Natural killer cell (primary cell): ENCODE measurements around the gene FRY. TPM values are rescaled to one million over a fixed set of nuclear protein-coding genes. Genes with fewer than 3 reads are reported as not detected.
A peak's percentile ranks its signal among the peaks of the same experiment; 100 is the strongest.

Source experiments
- ATAC-seq, 3 donors: fragments of 150-1000 bp in 2 of 3; fragments of 200-7000 bp in 1 of 3; cut with Tn5 transposase; 1 replicate in 1 of 3; 2 replicates in 2 of 3; pipeline ENCODE4 v1.10.0; 2021; ENCODE audit warnings: mild to moderate bottlenecking in 2 of 3, moderate library complexity in 2 of 3
- DNase-seq, 2 donors: peaks; one replicate each; pipeline versions ENCODE4 v3.0.0 to v3.0.0-alpha.2; 2013 to 2021; ENCODE audit warnings: mixed read lengths in 1 of 2
- H3K27ac ChIP-seq: one replicate; pipeline ENCODE4 v1.5.1; 2013; ENCODE audit warnings: mild to moderate bottlenecking, low read length
- H3K27me3 ChIP-seq: one replicate; pipeline ENCODE4 v1.6.1; 2013; ENCODE audit warnings: low read length; ENCODE audit not compliant: control insufficient read depth, insufficient read depth
- H3K36me3 ChIP-seq: one replicate; pipeline ENCODE4 v1.6.1; 2013; ENCODE audit warnings: low read length; ENCODE audit not compliant: control insufficient read depth, insufficient read depth
- H3K4me1 ChIP-seq: one replicate; pipeline ENCODE4 v1.6.1; 2013; ENCODE audit warnings: low read length; ENCODE audit not compliant: control insufficient read depth, insufficient read depth
- H3K4me3 ChIP-seq: one replicate; pipeline ENCODE4 v1.5.1; 2013; ENCODE audit warnings: low read length
- H3K9me3 ChIP-seq: one replicate; pipeline ENCODE4 v1.6.1; 2013; ENCODE audit warnings: low read length; ENCODE audit not compliant: control insufficient read depth, insufficient read depth
- H3K27ac Mint-ChIP-seq, 2 donors: one replicate each; pipeline ENCODE4 v1.8.0; 2022; ENCODE audit warnings: mild to moderate bottlenecking in 2 of 2, mixed read lengths in 2 of 2, moderate library complexity in 1 of 2
- H3K27me3 Mint-ChIP-seq, 2 donors: one replicate each; pipeline ENCODE4 v1.8.0; 2022; ENCODE audit warnings: low read depth in 2 of 2, mixed read lengths in 2 of 2
- H3K36me3 Mint-ChIP-seq: one replicate; pipeline ENCODE4 v1.8.0; 2022; ENCODE audit warnings: mixed read lengths
- H3K4me1 Mint-ChIP-seq, 2 donors: one replicate each; pipeline ENCODE4 v1.8.0; 2022; ENCODE audit warnings: mixed read lengths in 2 of 2
- H3K4me3 Mint-ChIP-seq: one replicate; pipeline ENCODE4 v1.8.0; 2022; ENCODE audit warnings: mild to moderate bottlenecking, moderate library complexity, mixed read lengths
- H3K9me3 Mint-ChIP-seq, 2 donors: one replicate each; pipeline ENCODE4 v1.8.0; 2022; ENCODE audit warnings: mixed read lengths in 2 of 2
- CTCF ChIP-seq: fragments of 200-600 bp; IDR thresholded peaks from one replicate; pipeline ENCODE4 v1.8.0; 2022; ENCODE audit warnings: antibody characterized with exemption
- WGBS: methylation state at CpG from one replicate; pipeline ENCODE4 v1.1.7; 2013; ENCODE audit warnings: missing lambda C conversion rate; ENCODE audit not compliant: insufficient coverage; 5-methylcytosine and 5-hydroxymethylcytosine counted together
- intact Hi-C: fragments of 100-400 bp; cut with micrococcal nuclease; formaldehyde crosslinking; loops from one replicate; pipeline ENCODE4 v1.14.2; 2022
- total RNA-seq, 4 donors: library from RNA; stranded (reverse); fragments of 120-200 nt in 1 of 4; gene quantifications; one replicate each; pipeline versions ENCODE4 v1.2.3 to v1.2.4, GENCODE V29; 2013 to 2022

FRY gene
- total RNA-seq, 3 donors from 2014 or later (not counting 1 experiment from before 2014, with no cell fraction given) = 25.1 to 52.1 (median 27.4) TPM

GRCh38 chr13:32117001-32117400, 85.4 kb downstream of the FRY start:
- no peaks in the 10 kb centered on the region for H3K36me3 ChIP-seq
- peaks cover 0 to 9% of the 10 kb centered on the region in 2 donors for H3K4me1 Mint-ChIP-seq
- 95% methylated on average over 2 of the region's 3 CpGs for WGBS
- no peaks in the 10 kb centered on the region for H3K9me3 ChIP-seq
- H3K27me3 Mint-ChIP-seq = no peaks in the 10 kb centered on the region
- H3K4me3 Mint-ChIP-seq = no peak overlapping the region
- intact Hi-C loops = no loop called here
- DNase-seq (no peak), ATAC-seq (no peak)
- no peak overlapping the region for H3K4me3 ChIP-seq
- no peaks in the 10 kb centered on the region for H3K9me3 Mint-ChIP-seq
- no peaks in the 10 kb centered on the region for H3K4me1 ChIP-seq
- H3K27ac ChIP-seq = no peak overlapping the region
- no peak overlapping the region for H3K27ac Mint-ChIP-seq
- TF ChIP-seq CTCF = no peak
- H3K27me3 ChIP-seq = no peaks in the 10 kb centered on the region
- H3K36me3 Mint-ChIP-seq = no peaks in the 10 kb centered on the region

- Histone ChIP-seq H3K9me3 (no peaks in the 10 kb centered on the region), H3K36me3 (no peaks in the 10 kb centered on the region), H3K27ac (no peak overlapping the region), H3K4me1 (no peaks in the 10 kb centered on the region), H3K27me3 (no peaks in the 10 kb centered on the region), H3K4me3 (no peak overlapping the region)
- H3K9me3 Mint-ChIP-seq = no peaks in the 10 kb centered on the region
- no peak overlapping the region for H3K4me3 Mint-ChIP-seq
- ATAC-seq (peak in 1 of 3 donors; percentile 43), DNase-seq (no peak)
- peaks cover 4% of the 10 kb centered on the region for H3K36me3 Mint-ChIP-seq
- intact Hi-C loops = no loop called here
- no peak overlapping the region for H3K27ac Mint-ChIP-seq
- no peak for TF ChIP-seq CTCF
- 88% methylated on average over 6 of the region's 6 CpGs for WGBS
- no peaks in the 10 kb centered on the region for H3K27me3 Mint-ChIP-seq
- H3K4me1 Mint-ChIP-seq = peaks cover 0 to 9% of the 10 kb centered on the region in 2 donors
Measured at GRCh38 chr13:32117701-32118100, 86.1 kb downstream of the FRY start.

- Histone ChIP-seq H3K27me3 (no peaks in the 10 kb centered on the region), H3K4me1 (no peaks in the 10 kb centered on the region), H3K4me3 (no peak overlapping the region), H3K36me3 (no peaks in the 10 kb centered on the region), H3K27ac (no peak overlapping the region), H3K9me3 (no peaks in the 10 kb centered on the region)
- Mint-ChIP-seq H3K9me3 (no peaks in the 10 kb centered on the region), H3K4me3 (no peak overlapping the region), H3K36me3 (peaks cover 8% of the 10 kb centered on the region), H3K27me3 (no peaks in the 10 kb centered on the region), H3K27ac (no peak overlapping the region), H3K4me1 (no peaks in the 10 kb centered on the region)
- ATAC-seq = no peak
- 89% methylated on average over 3 of the region's 3 CpGs for WGBS
- no peak for TF ChIP-seq CTCF
- no peak for DNase-seq
- intact Hi-C loops = no loop called here
Measured at GRCh38 chr13:32121316-32121715, 89.7 kb downstream of the FRY start.

GRCh38 chr13:32124743-32125142, 93.2 kb downstream of the FRY start:
- intact Hi-C loops = no loop called here
- Histone ChIP-seq H3K4me3 (no peak overlapping the region), H3K36me3 (no peaks in the 10 kb centered on the region), H3K9me3 (no peaks in the 10 kb centered on the region), H3K27me3 (no peaks in the 10 kb centered on the region), H3K4me1 (no peaks in the 10 kb centered on the region), H3K27ac (no peak overlapping the region)
- Mint-ChIP-seq H3K27ac (no peak overlapping the region), H3K9me3 (no peaks in the 10 kb centered on the region), H3K27me3 (no peaks in the 10 kb centered on the region), H3K4me1 (no peaks in the 10 kb centered on the region), H3K36me3 (peaks cover 8% of the 10 kb centered on the region), H3K4me3 (no peak overlapping the region)
- no peak for TF ChIP-seq CTCF
- DNase-seq (no peak), ATAC-seq (no peak)
- 76% methylated on average over 2 of the region's 3 CpGs for WGBS
